ENCODE measurements around the gene SIL1. TPM values are rescaled to one million over a fixed set of nuclear protein-coding genes. Genes with fewer than 3 reads are reported as not detected.
"Not testable (repeated sequence)": the region's sequence is repeated elsewhere in the genome, so short reads cannot be mapped to it uniquely, and the experiment has no call there.

Gene SIL1
- total RNA-seq, 1 donor from 2014 or later, result 28.0 TPM

DNA sequence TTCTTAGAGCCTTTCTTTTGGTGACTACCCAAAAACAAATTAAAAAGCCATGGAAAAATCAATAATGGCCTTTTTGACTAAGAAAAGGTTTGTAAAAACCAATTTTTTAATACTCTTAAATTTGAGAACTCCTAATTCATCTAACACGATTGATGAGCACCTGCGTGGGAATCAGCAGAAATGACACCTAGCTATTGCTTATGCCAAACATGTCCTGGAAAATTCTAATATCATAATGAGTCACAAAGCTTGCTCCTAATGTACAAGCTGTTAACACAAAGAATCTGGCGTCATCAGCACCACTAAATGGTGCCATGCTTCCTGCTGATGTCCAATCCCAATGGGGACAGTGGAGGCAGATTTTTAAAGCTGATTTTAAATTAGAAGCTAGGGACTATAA lies 176.8 kb downstream of the SIL1 start:
- no peak for DNase-seq

DNA sequence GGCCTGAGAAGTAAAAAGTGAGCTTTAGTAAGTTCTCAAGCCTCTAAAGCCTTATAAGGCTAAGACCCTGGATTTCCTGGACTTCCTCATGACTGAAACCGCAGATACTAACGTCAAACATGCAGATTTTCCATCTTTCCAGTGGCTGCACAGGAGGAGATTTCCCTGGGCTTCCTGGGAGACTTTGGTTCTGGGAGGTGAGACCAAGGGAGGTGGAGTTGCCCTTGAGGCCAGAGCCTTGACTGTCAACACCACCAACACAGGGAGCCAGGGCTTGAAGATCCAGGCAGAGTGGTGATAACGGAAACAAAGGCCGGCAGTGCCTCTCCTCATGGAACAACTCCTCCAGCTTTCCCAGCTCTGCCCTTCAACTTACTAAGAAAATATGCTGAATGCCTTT lies 178.3 kb downstream of the SIL1 start:
- DNase-seq, result no peak

DNA sequence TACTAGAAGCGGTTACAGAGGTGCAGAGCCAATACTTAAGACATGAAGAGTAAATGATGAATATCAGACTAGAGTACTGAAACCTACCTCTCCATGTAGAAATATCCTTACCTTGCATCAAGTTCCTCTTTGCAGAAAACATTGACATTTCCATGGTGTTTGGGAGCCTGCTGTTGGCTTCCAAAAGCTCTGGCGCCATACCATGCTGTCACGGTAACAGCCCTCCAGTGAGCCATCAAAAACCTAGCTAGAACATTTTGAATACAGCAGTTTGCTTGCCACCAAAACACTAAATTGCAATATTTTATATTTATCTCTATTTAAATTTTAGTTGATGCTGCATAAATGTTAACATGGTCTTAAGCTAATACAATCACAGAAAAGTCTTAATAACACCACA lies 179.0 kb downstream of the SIL1 start:
- DNase-seq, result no peak

DNA sequence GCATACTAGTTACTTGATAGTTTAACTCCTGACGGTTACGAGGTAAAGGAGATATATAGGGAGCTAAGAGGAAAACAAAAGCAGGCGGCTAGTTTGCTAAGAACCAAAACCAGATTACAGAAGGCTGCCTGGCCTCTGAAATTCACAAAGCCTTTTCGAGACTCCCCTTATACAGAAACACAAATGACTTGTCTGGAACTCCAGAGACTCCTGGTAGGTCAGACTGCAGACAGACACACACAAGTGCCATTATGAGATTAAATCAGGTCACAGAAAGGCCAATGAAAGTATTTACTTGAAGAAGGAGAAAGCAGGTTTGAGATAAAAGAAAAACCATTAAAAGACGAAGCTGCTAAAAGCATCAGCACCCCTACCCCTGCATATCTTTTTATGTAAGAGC lies 180.5 kb downstream of the SIL1 start:
- no peak for DNase-seq

DNA sequence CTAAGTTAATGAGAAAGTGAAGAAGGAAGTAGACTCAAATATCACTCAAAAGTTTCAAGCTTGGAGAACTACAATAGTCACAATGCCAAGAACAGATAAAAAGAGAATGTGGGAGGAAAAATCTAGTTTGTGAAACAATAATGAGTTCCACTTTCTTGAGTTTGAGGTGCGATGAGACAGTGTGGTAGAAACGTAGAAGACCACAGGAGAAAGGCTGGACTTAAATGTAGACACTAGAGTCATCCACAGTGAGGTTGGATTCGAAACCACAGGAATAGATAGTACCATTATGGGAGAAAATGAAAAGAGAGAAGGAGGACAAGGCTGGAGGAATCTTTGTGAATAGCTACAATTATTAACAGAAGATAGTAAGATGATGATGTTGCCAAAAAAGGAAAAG lies 182.0 kb downstream of the SIL1 start:
- DNase-seq, result no peak

DNA sequence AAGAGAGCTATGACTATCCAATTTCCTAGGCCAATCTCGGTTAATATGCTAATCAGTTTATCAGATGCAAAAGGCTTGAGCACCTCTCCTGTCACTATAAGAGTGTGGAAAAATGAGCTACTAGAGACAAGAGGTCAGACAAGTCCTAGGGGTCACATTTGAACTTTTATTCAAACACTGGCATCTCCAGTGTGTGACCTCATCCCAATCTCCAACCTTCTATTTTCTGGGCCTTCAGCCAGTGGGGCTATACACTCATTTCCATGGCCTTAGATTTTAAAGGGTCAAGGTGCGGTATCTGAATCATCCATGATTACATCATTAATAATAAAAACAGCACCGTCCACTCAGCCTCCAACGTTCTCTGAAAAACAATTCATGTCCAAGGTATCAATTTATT lies 183.4 kb downstream of the SIL1 start:
- no peak for DNase-seq

DNA sequence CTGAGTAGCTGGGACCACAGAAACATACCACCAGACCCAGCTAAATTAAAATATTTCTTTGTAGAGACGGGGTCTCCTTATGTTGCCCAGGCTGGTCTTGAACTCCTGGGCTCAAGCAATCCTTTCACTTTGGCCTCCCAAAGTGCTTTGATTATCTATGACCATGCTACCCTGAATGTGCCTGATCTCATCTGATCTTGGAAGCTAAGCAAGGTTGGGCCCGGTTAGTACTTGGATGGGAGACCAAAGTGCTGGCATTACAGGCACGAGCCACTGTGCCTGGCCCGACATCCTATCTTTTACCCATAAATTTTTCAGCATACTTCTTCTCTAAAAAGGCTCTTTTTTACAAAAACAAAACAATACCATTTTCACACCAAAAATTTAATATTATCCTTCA lies 186.0 kb downstream of the SIL1 start:
- DNase-seq, result no peak

DNA sequence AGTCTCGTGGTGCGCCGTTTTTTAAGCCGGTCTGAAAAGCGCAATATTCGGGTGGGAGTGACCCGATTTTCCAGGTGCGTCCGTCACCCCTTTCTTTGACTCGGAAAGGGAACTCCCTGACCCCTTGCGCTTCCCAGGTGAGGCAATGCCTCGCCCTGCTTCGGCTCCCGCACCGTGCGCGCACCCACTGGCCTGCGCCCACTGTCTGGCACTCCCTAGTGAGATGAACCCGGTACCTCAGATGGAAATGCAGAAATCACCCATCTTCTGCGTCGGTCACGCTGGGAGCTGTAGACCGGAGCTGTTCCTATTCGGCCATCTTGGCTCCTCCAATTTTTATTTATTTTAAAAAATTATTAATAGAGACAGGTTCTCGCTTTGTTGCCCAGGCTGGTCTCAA lies 187.0 kb downstream of the SIL1 start:
- DNase-seq, result not testable (repeated sequence)

DNA sequence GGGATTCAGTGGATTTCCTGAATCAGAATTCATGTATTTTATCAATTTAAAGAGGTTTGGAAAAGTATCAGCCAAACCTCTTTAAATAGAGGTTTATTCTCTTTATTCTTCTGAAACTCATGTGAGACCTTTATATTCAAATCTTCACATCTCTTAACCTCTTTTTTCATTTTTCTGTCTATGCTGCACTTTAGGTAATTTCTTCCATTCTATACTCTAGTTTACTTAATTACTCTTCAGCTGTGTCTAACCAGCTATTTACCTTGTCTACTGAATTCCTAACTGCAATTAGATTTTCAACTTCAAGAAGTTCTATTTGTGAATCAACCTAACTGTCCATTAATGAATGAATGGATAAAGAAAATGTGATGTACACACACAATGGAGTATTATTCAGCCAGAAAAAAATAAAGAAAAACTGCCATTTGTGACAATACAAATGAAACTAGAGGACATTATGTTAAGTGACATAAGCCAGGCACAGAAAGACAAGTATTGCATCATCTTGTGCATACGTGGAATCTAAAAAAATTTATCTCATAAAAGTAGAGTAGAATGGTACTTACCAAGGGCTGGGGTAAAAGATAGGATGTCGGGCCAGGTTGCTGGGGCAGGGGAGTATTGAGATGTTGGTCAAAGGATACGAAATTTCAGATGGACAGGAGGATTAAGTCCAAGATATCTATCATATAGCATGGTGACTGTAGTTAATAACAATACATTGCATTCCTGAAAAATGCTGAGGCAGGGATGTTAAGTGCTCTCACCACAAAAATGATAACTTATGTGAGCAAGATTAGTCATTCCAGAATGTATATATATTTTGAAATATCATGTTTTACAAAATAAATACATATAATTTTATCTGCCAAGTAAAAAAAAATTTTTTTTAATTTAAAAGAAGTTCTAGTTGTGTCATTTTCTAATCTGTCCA lies 193.5 kb downstream of the SIL1 start:
- no peak for DNase-seq

DNA sequence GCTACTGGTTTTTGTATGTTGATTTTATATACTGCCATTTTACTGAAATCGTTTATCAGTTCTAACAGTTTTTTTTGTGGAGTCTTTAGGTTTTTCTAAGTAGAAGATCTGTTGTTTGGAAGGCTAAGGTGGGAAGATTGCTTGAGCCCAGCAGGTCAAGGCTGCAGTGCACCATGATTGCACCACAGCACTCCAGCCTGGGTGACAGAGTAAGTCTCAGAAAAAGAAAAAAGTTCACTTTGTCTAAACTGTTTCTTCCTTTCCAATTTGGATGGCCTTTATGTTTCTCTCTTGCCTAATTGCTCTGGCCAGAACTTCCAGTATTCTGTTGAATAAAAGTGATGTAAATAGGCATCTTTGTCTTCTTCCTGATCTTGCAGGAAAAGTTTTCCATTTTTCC lies 198.5 kb downstream of the SIL1 start:
- no peak for DNase-seq

DNA sequence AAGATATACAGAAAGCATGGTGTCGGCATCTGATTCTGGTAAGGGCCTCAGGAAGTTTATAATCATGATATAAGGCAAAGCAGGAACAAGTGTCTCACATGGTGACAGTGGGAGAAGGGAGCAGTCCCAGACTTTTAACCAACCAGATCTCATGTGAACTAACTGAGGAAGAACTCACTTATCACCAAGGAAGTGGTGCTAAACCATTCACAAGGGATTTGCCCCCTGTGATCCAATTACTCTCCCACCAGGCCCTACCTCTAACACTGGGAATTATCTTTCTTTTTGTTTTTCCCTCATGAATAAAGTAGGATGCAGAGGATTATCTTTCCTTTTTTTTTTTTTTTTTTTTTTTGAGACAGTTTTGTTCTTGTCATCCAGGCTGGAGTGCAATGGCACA lies 199.6 kb downstream of the SIL1 start:
- DNase-seq, result no peak

DNA sequence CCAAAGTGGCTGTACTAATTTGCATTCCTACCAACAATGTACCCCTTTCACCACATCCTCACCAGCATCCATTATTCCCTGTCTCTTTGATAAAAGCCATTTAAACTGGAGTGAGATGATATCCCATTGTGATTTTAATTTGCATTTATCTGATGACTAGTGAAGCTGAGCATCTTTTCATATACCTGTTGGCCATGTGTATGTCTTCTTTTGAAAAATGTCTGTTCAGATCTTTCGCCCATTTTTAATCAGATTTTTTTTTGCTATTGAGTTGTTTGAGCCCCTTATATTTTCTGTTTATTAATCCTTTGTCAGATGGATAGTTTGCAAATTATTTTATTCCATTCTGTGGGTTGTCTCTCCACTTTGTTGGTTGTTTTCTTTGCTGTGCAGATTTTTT lies 202.0 kb downstream of the SIL1 start:
- DNase-seq, result no peak

DNA sequence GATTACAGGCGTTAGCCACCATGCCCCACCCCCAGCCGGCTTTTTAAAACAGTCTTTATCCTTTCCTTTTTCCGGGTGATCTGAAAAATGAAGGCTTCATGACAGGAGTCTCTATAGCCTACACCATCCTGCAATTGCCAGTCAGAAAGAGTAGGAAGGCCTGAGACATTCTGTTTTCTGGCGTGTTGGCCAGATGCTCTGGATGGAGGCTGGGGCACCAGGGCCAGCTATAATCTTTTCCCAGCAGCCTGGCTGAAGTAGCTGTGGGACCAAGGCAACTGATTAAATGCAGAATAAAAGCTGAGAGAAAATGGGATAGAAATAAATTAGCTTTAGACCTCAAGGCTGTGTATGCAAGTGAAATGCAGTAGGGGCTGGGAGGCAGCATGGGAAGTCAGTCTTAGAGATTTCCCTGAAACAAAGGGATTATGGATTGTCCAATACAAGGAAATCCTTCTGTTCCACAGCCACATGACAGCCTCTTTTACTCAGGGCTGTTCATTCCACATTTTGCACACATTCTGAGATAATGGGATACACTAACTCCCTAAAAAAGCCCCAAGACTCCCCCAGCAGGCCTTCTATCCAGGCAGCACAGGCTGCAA lies 207.1 kb downstream of the SIL1 start:
- DNase-seq, result peak; percentile 31

DNA sequence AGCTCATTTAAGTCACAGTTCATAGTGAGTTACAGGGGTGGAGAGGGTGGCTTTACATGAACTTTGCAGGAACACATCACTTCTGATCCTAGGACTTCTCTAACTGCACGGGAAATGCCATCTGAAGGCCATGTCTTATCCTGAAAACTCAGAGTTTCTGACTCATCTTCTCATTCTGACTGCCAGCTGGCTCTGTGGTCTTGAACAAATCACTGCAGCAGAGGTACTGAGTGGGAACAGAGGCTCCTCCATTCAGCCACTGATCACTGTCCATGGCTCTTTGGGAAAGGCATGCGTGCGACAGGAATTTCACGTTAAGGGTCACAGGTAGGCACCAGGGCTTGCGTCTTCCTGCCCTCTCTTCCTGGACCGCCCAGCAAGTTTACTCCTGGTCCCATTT lies 208.4 kb downstream of the SIL1 start:
- DNase-seq, result no peak

DNA sequence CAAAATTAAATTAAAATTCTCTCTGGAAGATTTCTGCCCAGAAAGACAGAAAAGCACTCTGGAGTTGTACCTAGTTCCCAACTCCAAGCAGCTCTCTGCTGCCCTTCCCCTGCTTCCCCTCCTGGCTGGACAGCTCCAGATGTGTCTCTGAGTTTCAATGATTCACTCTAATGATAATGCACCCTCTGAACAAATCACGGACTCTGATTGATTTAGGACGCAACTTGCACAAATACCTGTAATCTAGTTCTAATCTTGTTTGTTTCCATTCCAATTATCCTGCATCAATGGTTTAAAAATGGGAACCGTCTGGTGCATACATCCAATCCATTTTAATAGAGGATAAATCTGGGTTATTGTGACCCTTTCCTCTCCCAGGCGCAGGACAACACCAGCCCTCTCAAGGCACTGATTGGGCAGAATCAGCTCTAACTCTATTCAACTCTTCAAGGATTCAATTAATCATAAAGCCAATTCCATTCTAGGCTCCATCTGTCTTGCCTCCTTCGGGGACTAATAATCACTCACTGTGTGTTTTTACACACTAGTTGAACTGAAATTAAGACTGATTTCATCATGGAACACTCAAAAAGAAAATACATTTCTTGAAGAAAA lies 211.9 kb downstream of the SIL1 start:
- no peak for DNase-seq

DNA sequence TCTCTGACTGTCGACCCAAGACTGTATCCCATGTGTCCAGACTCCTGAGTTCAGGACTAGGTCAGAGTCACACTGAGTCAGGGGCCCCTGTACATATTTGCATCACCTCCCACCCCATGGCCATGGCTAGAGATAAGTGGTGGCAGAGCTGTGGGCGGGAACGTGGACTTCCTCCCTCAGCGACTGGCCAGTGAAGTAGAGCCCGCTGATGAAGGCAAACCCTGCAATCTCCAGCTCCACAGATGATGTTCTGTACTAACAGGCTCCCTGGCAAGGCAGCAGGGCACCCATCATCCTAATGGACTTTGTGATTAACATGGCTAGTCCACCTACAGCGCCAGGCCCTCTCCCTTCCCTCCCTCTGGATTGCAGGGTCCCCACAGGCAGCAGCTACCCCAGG lies 212.5 kb downstream of the SIL1 start:
- no peak for DNase-seq

DNA sequence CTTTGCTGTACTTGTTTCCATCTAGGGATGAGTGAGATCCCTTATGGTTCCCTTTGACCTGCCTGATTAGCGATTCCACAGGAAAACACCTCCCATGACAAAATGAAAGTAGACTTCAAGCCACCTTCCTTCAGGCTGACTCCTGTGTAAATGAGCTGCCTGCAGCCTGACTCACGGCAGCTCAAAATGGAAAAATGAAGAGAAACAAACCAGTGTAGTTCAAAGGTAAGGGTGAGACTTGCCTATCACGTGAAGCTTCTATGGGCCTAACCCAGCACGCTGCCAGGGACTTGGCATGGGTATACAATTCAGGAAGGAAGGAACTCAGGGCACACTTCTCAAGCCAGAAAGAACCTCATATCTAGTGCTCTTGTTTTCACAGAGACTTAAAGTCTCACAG lies 212.9 kb downstream of the SIL1 start:
- DNase-seq, result no peak

DNA sequence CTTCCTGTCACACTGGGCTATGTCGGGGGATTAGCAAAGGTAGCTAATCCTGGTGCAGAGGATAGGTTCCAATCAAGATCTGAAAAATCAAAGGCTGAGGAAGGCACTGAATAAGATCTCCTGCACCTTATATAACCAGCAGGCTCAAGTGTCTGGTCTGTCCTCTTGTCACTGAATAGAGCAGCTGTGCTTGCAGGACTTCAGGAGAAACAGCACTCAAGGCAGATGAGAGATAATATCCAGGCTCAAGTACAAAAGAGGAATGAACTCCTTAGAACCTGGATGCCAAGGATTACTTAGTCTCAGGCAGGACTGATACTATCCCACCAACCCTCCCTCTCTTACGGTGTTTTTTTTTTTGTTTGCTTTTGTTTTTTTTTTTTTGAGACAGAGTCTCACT lies 214.2 kb downstream of the SIL1 start:
- DNase-seq, result no peak

DNA sequence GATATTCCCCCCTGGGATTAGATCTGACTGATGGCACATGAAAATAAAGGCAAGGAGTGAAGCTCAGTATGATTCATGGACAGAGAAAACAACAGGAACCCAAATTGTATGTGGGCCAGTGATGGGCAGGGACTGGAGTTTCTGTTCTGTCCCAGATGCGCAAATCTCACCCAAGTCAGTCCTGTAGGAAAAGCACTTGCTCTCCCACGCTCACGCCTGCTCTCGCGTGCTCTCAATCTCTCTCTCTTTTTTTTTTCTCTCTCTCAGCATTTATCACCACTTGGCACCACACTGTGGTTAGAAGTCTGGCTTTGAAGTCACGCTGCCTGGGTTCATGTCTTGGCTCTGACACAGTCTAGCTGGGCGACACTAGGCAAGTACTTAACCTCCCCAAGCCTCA lies 216.6 kb downstream of the SIL1 start:
- DNase-seq, result no peak

DNA sequence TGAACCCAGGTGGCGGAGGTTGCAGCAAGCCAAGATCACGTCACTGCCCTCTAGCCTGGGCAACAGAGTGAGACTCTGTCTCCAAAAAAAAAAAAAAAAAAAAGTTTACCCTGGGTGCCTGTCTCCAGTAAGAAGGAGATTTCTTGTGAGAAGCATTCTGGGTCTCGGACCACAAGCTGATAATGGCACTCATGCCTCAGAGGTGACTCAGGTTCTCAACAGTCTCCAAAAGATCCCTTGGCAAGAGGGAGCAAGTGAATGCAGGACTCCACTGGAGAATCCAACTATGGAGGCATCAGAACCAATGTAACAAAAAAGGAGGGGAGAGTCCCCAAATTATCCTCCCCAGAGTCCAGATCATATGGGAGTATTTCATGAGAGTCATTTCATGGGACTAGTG lies 217.0 kb downstream of the SIL1 start:
- DNase-seq, result no peak

DNA sequence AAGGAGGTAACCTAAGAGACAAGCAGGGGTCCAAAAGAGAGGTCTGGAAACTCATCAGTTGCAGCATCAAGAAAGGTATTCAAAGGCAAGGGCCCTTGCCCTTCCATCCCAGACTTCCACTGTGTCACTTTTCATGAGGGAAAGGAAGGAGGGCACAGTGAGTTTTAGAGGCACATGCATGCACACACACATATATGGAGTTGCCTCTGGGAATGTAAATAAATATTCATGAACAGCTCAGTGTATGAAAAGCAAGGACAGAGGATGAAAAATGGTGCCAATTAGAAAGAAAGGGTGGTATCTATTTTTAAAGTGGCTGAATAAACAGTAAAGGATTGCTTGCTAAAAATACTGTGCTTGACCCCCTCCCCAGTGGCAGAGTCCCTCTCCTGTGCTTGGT lies 217.7 kb downstream of the SIL1 start:
- no peak for DNase-seq

DNA sequence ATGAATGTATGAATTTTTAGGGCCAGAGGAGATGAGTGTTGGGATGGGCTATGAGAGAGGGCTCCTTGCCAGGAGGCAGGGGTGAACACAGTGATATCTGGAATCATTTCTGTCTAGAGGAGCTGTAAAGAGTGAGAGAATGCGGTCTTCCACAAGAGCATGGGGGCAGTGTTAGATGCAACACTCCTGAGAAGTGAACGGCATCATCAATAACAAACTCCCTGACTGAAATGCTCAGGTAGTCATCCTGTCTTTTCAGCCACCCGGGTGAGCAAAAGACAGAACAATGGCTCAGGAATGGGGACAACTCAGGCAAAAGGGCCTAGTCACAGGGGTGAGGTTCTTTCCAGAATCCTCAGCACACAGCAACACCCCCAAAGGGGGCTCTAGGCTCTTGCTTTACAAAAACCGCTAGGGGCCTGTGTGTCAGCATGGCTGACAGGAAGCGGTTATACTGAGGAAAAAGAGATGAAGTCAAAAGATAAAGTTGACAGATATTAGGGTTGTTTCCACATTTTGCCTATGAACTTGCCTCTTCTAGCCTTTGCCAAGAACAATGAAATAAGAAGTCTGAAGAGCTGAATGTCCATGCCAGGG lies 218.4 kb downstream of the SIL1 start:
- DNase-seq, result no peak

DNA sequence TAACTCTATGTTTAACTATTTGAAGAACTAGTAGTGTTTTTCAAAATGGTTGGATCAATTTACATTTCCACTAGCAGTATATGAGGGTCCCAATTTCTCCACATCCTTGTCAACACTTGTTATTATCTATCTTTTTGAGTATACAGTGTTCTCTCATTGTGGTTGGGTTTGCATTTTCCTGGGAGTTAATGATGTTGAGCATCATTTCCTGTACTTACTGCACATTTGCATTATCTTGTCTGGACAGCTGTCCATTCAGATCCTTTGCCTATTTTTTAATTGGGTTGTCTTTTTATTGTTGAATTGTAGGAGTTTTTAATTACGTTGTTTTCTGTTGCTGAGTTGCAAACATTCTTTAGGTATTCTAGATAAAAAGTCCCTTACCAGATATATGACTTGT lies 219.6 kb downstream of the SIL1 start:
- no peak for DNase-seq
